PFSK-1 (cell line): Measurements from ENCODE around the gene TYROBP. TPM values are rescaled to one million over a fixed set of nuclear protein-coding genes. Genes with fewer than 3 reads are reported as not detected.

Experiments
- FOXP2 ChIP-seq: optimal IDR thresholded peaks from 2 replicates; pipeline ENCODE3; 2011; ENCODE audit warnings: borderline replicate concordance, control low read depth, inconsistent platforms; ENCODE audit not compliant: insufficient read depth; ENCODE audit errors: extremely low read length, extremely low read depth
- POLR2AphosphoS5 ChIP-seq: IDR thresholded peaks from 2 replicates; pipeline ENCODE4 v1.6.1; 2012; ENCODE audit warnings: low read depth, mild to moderate bottlenecking, control low read depth, low read length, moderate library complexity
- REST ChIP-seq, 2 experiments: IDR thresholded peaks; 2 replicates each; pipeline versions ENCODE4 v1.6.1 to v1.8.0; 2011 to 2012; ENCODE audit warnings: low read depth in 2 of 2, low read length in 2 of 2, control low read depth in 1 of 2, inconsistent platforms in 1 of 2, mild to moderate bottlenecking in 1 of 2, moderate library complexity in 1 of 2; ENCODE audit not compliant: insufficient read depth in 1 of 2
- SIN3A ChIP-seq: IDR thresholded peaks from 2 replicates; pipeline ENCODE4 v1.6.1; 2012; ENCODE audit warnings: mild to moderate bottlenecking, low read length, moderate library complexity, borderline replicate concordance; ENCODE audit not compliant: insufficient read depth
- TAF1 ChIP-seq: IDR thresholded peaks from 2 replicates; pipeline ENCODE4 v1.6.1; 2012; ENCODE audit warnings: low read length, control low read depth, borderline replicate concordance; ENCODE audit not compliant: insufficient read depth
- polyA plus RNA-seq: library from polyadenylated mRNA; unstranded; fragments of >200 nt; gene quantifications from one replicate; pipeline ENCODE4 v1.2.1, GENCODE V29; 2012; ENCODE audit warnings: low read depth, missing spikeins; ENCODE audit not compliant: insufficient read length

Gene TYROBP
- polyA plus RNA-seq, result not detected

GRCh38 chr19:35908010-35908441 lies at the start of gene TYROBP:
TYROBP (minus strand) TSS chr19:35908295; CDS start chr19:35908228, 67 bp downstream.
- no peak for TF ChIP-seq SIN3A
- no peak for TF ChIP-seq REST (IDR thresholded peaks at IDR 0.05; ENCODE audit: insufficient read depth in 1 of 2, low read depth in 2 of 2, low read length in 2 of 2)
- no peak for TF ChIP-seq POLR2AphosphoS5
- no peak for TF ChIP-seq FOXP2
- TF ChIP-seq TAF1, result no peak

- TF ChIP-seq POLR2AphosphoS5, result no peak
- TF ChIP-seq SIN3A, result no peak
- no peak for TF ChIP-seq REST (IDR thresholded peaks at IDR 0.05; ENCODE audit: insufficient read depth in 1 of 2, low read depth in 2 of 2, low read length in 2 of 2)
- TF ChIP-seq FOXP2, result no peak
- no peak for TF ChIP-seq TAF1
Measured at GRCh38 chr19:35955881-35956634, 48.0 kb upstream of the TYROBP start.

GRCh38 chr19:35949131-35949530 lies 41.0 kb upstream of the TYROBP start:
- no peak for TF ChIP-seq SIN3A
- TF ChIP-seq TAF1, result no peak
- TF ChIP-seq FOXP2, result no peak
- TF ChIP-seq POLR2AphosphoS5, result no peak
- no peak for TF ChIP-seq REST (IDR thresholded peaks at IDR 0.05; ENCODE audit: insufficient read depth in 1 of 2, low read depth in 2 of 2, low read length in 2 of 2)

- TF ChIP-seq FOXP2 (no peak), TAF1 (no peak), POLR2AphosphoS5 (no peak)
Measured at GRCh38 chr19:35946203-35946602, 38.1 kb upstream of the TYROBP start.

GRCh38 chr19:35945121-35945790 lies 37.2 kb upstream of the TYROBP start:
- TF ChIP-seq FOXP2 (no peak), REST (IDR thresholded peaks at IDR 0.05; ENCODE audit: insufficient read depth in 1 of 2, low read depth in 2 of 2, low read length in 2 of 2) (no peak), TAF1 (no peak), SIN3A (no peak)
